GM19467 (cell line): ENCODE data around the gene GRM5.
"Not testable (repeated sequence)": the region's sequence is repeated elsewhere in the genome, so short reads cannot be mapped to it uniquely, and the experiment has no call there.

Experiments
- ATAC-seq: cut with Tn5 transposase; IDR thresholded peaks from one replicate; pipeline ENCODE4 v1.9.1; 2021; ENCODE audit warnings: mild to moderate bottlenecking, moderate library complexity; ENCODE audit not compliant: unreplicated experiment

Gene GRM5

GRCh38 chr11:88552379-88553062 lies 513.3 kb downstream of the GRM5 start:
- ATAC-seq = peak; percentile 96

- ATAC-seq = peak; percentile 11
These were observed 521.0 kb downstream of the GRM5 start for GRCh38 chr11:88544656-88545280.

GRCh38 chr11:88543902-88544655 lies 521.7 kb downstream of the GRM5 start:
- ATAC-seq = peak; percentile 99

- ATAC-seq = no peak
These were observed 524.8 kb downstream of the GRM5 start for GRCh38 chr11:88541006-88541405.

GRCh38 chr11:88538098-88538497 lies 527.7 kb downstream of the GRM5 start:
- ATAC-seq = no peak

GRCh38 chr11:88537613-88538012 lies 528.2 kb downstream of the GRM5 start:
- no peak for ATAC-seq

GRCh38 chr11:88536616-88537265 lies 529.0 kb downstream of the GRM5 start:
- no peak for ATAC-seq

GRCh38 chr11:88535916-88536547 lies 529.8 kb downstream of the GRM5 start:
- ATAC-seq = peak; percentile 75

GRCh38 chr11:88535266-88535665 lies 530.5 kb downstream of the GRM5 start:
- ATAC-seq = no peak

GRCh38 chr11:88534706-88535105 lies 531.1 kb downstream of the GRM5 start:
- ATAC-seq = not testable (repeated sequence)

GRCh38 chr11:88534185-88534584 lies 531.6 kb downstream of the GRM5 start:
- no peak for ATAC-seq

- ATAC-seq = no peak
These were observed 532.8 kb downstream of the GRM5 start for GRCh38 chr11:88533001-88533400.

GRCh38 chr11:88531831-88532230 lies 534.0 kb downstream of the GRM5 start:
- ATAC-seq = no peak

- no peak for ATAC-seq
These were observed 536.4 kb downstream of the GRM5 start for GRCh38 chr11:88529426-88529825.

GRCh38 chr11:88523386-88524071 lies 542.3 kb downstream of the GRM5 start:
- ATAC-seq = no peak

- no peak for ATAC-seq
These were observed 543.0 kb downstream of the GRM5 start for GRCh38 chr11:88522624-88523385.

GRCh38 chr11:88521799-88522201 lies 544.0 kb downstream of the GRM5 start:
- no peak for ATAC-seq

GRCh38 chr11:88521399-88521798 lies 544.4 kb downstream of the GRM5 start:
- ATAC-seq = no peak

GRCh38 chr11:88520391-88520790 lies 545.4 kb downstream of the GRM5 start:
- ATAC-seq = no peak

GRCh38 chr11:88515002-88515401 lies 550.8 kb downstream of the GRM5 start:
- no peak for ATAC-seq
